Measurements from ENCODE around the gene MACROH2A2. TPM values are rescaled to one million over a fixed set of nuclear protein-coding genes. Genes with fewer than 3 reads are reported as not detected.

MACROH2A2 gene
- polyA plus RNA-seq, 1 experiment: 2.7 TPM

DNA sequence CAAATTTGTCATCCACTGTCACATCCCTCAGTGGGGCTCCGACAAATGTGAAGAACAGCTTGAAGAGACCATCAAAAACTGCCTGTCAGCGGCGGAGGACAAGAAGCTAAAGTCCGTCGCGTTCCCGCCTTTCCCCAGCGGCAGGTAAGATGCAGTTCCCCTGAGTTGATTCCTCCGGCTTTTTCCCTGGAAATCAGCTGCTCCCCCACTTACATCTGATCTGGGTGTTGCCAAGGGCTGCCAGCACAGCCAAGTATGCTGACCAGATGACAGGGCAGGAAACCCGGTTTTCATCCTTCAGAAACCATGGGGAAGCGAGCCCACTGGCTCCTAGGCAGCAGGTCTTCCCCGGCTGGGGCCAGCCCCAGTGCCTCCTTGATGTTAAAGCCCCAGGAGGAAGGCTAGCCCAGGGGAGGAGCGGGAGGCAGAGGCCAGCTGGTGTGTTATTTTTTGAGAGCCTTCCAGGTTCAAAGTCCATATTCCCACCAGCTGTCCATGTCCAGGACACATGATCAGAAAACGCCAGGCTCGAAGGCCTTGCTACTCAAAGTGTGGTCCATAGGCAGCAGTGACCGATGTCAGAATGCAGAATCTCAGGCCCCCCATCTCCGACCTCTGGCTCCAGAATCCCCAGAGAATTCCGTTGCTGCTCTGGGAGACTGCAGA lies 56.6 kb downstream of the MACROH2A2 start:
- DNase-seq (ENCODE audit: low read depth): no peak
- POLR2A ChIA-PET: interaction anchor here (0.6 kb wide), 1 partner anchor 418 kb away, joined by 3 read pairs; no protein-coding TSS in a partner anchor
- no peaks in the 10 kb centered on the region for H3K27me3 ChIP-seq (ENCODE audit: control insufficient read depth, insufficient read depth, low read length)
- CTCF ChIA-PET: interaction anchor here (0.6 to 17.9 kb wide), 3 partner anchors 8 to 38 kb away, joined by 3 to 172 read pairs (median 3); no protein-coding TSS in a partner anchor
- no peak overlapping the region for H3K4me3 ChIP-seq (ENCODE audit: low read depth, low read length)
- TF ChIP-seq, protein P1, sequence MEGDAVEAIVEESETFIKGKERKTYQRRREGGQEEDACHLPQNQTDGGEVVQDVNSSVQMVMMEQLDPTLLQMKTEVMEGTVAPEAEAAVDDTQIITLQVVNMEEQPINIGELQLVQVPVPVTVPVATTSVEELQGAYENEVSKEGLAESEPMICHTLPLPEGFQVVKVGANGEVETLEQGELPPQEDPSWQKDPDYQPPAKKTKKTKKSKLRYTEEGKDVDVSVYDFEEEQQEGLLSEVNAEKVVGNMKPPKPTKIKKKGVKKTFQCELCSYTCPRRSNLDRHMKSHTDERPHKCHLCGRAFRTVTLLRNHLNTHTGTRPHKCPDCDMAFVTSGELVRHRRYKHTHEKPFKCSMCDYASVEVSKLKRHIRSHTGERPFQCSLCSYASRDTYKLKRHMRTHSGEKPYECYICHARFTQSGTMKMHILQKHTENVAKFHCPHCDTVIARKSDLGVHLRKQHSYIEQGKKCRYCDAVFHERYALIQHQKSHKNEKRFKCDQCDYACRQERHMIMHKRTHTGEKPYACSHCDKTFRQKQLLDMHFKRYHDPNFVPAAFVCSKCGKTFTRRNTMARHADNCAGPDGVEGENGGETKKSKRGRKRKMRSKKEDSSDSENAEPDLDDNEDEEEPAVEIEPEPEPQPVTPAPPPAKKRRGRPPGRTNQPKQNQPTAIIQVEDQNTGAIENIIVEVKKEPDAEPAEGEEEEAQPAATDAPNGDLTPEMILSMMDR (IDR thresholded peaks at IDR 0.05; ENCODE audit: insufficient read depth, low read depth, low read length): no peak
- H3K36me3 ChIP-seq (ENCODE audit: control insufficient read depth, insufficient read depth, low read length): peaks cover 11% of the 10 kb centered on the region

DNA sequence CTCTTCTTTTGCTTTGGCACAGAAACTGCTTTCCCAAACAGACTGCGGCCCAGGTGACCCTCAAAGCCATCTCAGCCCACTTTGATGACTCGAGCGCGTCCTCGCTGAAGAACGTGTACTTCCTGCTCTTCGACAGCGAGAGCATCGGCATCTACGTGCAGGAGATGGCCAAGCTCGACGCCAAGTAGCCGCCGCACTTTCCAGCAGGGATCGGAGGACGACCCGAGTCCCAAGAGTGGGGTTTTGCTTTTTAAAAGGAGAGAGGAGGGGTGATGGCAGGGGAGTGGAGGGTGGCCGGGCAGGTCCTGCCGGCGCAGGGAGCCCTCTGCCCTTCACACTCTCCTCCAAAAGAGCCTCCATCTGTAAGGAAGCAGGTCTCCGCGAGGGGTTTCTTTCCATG lies 58.9 kb downstream of the MACROH2A2 start:
- ChIA-PET CTCF (no interaction called here), POLR2A (no interaction called here)
- H3K4me3 ChIP-seq (ENCODE audit: low read depth, low read length): no peak overlapping the region
- peaks cover 22% of the 10 kb centered on the region for H3K36me3 ChIP-seq (ENCODE audit: control insufficient read depth, insufficient read depth, low read length)
- TF ChIP-seq, protein P1 (IDR thresholded peaks at IDR 0.05; ENCODE audit: insufficient read depth, low read depth, low read length): no peak
- no peaks in the 10 kb centered on the region for H3K27me3 ChIP-seq (ENCODE audit: control insufficient read depth, insufficient read depth, low read length)
- DNase-seq (ENCODE audit: low read depth): no peak

DNA sequence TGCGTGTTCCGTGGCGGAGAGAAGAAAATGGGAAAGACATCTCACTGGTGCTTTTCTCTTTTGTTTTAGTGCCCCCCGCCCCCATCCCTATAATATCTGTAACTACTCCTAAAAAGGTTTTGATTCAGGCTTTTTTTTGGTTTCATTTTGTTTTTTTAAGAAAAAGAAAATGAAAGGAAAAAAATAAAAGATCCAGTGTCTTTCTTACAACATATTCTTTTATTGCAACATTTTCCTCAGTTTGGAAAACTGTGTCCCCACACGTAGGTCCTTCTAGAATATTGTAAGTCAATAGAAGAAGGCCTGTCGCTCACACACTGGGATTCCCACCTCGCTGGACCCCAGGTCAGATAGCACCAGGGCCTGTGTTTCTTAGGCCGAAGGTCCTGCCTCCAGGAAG lies 59.4 kb downstream of the MACROH2A2 start:
- H3K36me3 ChIP-seq (ENCODE audit: control insufficient read depth, insufficient read depth, low read length): peaks cover 25% of the 10 kb centered on the region
- POLR2A ChIA-PET: no interaction called here
- H3K4me3 ChIP-seq (ENCODE audit: low read depth, low read length): no peak overlapping the region
- CTCF ChIA-PET: interaction anchor here (9.3 kb wide), 1 partner anchor 11 kb away, joined by 172 read pairs; no protein-coding TSS in a partner anchor
- DNase-seq (ENCODE audit: low read depth): no peak
- TF ChIP-seq, protein P1 (IDR thresholded peaks at IDR 0.05; ENCODE audit: insufficient read depth, low read depth, low read length): no peak
- H3K27me3 ChIP-seq (ENCODE audit: control insufficient read depth, insufficient read depth, low read length): no peaks in the 10 kb centered on the region

DNA sequence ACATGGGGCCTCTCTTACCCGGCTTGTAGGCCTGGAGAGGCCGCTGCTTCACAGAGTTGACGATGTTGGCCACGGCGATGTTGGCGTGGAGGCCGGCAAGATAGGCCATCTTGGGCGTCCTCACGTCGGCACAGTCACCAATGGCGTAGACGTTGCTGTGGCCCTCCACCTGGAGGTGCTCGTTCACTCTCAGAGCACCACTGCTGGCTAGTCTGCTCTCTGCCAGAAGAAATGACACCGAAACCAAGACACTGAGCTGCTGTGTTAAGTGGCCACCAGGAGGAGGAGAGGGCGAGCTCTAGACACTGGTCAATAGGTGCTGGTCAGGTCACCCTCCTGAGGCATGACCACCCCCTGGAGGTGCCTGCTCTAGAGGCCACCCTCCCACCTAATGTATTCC lies 62.3 kb downstream of the MACROH2A2 start:
- no peak for DNase-seq (ENCODE audit: low read depth)
- H3K36me3 ChIP-seq (ENCODE audit: control insufficient read depth, insufficient read depth, low read length): peaks cover 39% of the 10 kb centered on the region
- H3K4me3 ChIP-seq (ENCODE audit: low read depth, low read length): no peak overlapping the region
- TF ChIP-seq, protein P1 (IDR thresholded peaks at IDR 0.05; ENCODE audit: insufficient read depth, low read depth, low read length): 0 out of 2 replicates have a peak, but pooled peaks have one; percentile 13
- ChIA-PET POLR2A (no interaction called here), CTCF (interaction anchor here (0.9 to 9.3 kb wide), 10 partner anchors 13 to 250 kb away, joined by 3 to 172 read pairs (median 6); partner anchors contain the start of gene TYSND1)
- H3K27me3 ChIP-seq (ENCODE audit: control insufficient read depth, insufficient read depth, low read length): no peaks in the 10 kb centered on the region

DNA sequence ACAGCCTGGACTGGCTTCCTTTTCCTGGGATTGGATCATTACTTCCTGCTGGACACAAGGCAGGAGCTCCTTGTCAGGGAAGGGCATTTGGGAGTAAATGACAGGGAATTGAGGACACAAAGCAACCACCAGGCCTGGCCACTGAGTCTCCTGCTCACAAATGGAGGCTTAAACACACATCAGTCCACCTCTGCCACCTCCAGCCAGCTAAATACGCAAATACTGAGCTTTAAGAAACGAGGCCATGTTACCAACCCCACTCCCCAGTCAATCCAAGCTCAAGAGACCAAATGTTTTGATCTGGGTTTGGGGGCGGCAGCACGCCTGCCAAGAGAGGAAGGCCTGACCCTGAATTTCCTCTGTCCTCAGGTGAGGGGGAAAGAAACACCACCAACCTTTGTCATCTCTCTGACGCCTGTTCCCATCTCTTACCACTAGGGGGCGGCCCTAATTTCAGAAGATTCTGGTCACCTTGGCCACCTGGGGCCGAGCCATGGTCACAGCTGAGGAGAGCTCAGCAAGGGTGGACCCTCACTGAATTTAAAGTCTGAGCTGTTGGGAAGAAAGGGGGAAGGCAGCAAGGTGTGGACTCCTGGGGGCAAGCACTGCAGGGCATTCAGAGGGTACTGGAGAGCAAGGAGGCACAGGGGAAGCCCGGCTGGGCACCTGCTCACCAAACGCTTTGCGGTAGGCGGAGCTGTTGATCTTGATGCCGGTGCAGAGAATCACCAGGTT lies 63.5 kb downstream of the MACROH2A2 start:
- CTCF ChIA-PET: interaction anchor here (0.6 to 9.3 kb wide), 34 partner anchors 12 to 308 kb away, joined by 3 to 172 read pairs (median 4); partner anchors contain the start of gene TYSND1
- DNase-seq (ENCODE audit: low read depth): no peak
- POLR2A ChIA-PET: interaction anchor here (0.6 kb wide), 1 partner anchor 15 kb away, joined by 4 read pairs; no protein-coding TSS in a partner anchor
- Histone ChIP-seq H3K36me3 (ENCODE audit: control insufficient read depth, insufficient read depth, low read length) (peaks cover 46% of the 10 kb centered on the region), H3K4me3 (ENCODE audit: low read depth, low read length) (no peak overlapping the region), H3K27me3 (ENCODE audit: control insufficient read depth, insufficient read depth, low read length) (no peaks in the 10 kb centered on the region)
- TF ChIP-seq, protein P1 (IDR thresholded peaks at IDR 0.05; ENCODE audit: insufficient read depth, low read depth, low read length): peak; percentile 91

Measured in BJ (cell line).